Stimulated activated CD4-positive, alpha-beta T cell treated with anti-CD3 and anti-CD28 coated beads, Interleukin-2, amount 100 ng/mL, for 48 hours (primary cell): Measurements from ENCODE around the gene OR51D1.

ENCODE experiments used
- DNase-seq, 2 donors: peaks; one replicate each; pipeline ENCODE4 v3.0.0-alpha.2; 2020

Gene OR51D1

GRCh38 chr11:4645974-4646373 is 8.7 kb downstream of the OR51D1 start:
- DNase-seq, result no peak

GRCh38 chr11:4647766-4648165 is 10.5 kb downstream of the OR51D1 start:
- no peak for DNase-seq

- no peak for DNase-seq
Measured at GRCh38 chr11:4654635-4655369, 17.5 kb downstream of the OR51D1 start.

- DNase-seq, result no peak
Measured at GRCh38 chr11:4658629-4659445, 21.6 kb downstream of the OR51D1 start.

- DNase-seq, result no peak
Measured at GRCh38 chr11:4662876-4663275, 25.6 kb downstream of the OR51D1 start.

GRCh38 chr11:4664183-4664582 is 26.9 kb downstream of the OR51D1 start:
- DNase-seq, result no peak

- DNase-seq, result no peak
Measured at GRCh38 chr11:4664786-4665185, 27.5 kb downstream of the OR51D1 start.

GRCh38 chr11:4665424-4665823 is 28.1 kb downstream of the OR51D1 start:
- DNase-seq, result no peak

GRCh38 chr11:4671741-4672140 is 34.5 kb downstream of the OR51D1 start:
- no peak for DNase-seq

GRCh38 chr11:4672470-4672869 is 35.2 kb downstream of the OR51D1 start:
- no peak for DNase-seq

GRCh38 chr11:4673781-4674180 is 36.5 kb downstream of the OR51D1 start:
- no peak for DNase-seq

GRCh38 chr11:4677948-4678347 is 40.7 kb downstream of the OR51D1 start:
- no peak for DNase-seq

GRCh38 chr11:4680341-4680740 is 43.1 kb downstream of the OR51D1 start:
- no peak for DNase-seq

GRCh38 chr11:4682623-4683419 is 45.5 kb downstream of the OR51D1 start:
- DNase-seq, result no peak

GRCh38 chr11:4684631-4685285 is 47.5 kb downstream of the OR51D1 start:
- DNase-seq, result no peak
